GM10266 (cell line): ENCODE measurements around the gene UBE3C.

Experiments
- DNase-seq: peaks from one replicate; pipeline ENCODE4 v3.0.0; 2012; ENCODE audit errors: extremely low spot score
- TF ChIP-seq, protein P1 (sequence below): IDR thresholded peaks from 2 replicates; pipeline ENCODE4 v1.5.1; 2012; ENCODE audit warnings: mild to moderate bottlenecking, low read depth; ENCODE audit not compliant: control insufficient read depth, insufficient read depth; ENCODE audit errors: missing control alignments

The UBE3C gene

DNA sequence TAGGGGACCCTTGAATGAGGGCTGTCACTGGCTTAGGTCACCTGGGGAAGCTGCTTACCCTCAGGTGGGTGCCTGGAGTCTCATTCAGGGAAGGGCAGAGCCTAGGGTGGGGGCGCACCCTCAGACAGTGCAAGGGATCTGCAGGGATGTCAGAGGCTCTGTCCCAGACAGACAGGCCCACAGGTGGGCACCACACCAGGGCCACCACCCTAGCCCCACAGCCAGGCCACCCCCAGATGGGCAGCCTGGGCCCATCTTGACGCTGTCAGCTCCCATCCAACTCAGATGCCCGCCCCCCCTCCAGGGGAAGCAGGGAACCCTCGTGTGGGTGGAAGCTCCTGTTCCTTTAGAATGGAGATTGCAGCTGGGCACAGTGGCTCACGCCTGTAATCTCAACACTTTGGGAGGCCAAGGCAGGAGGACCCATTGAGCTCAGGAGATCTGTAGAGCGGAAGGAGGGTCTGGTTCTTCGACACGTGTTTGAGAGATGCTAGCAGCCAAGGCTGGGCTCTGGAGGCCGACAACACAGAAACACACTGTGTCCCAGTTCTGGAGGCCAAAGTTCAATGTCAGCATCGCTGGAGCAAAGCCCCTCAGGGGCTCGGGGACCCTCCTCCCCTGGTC is 139.6 kb downstream of the UBE3C start:
- TF ChIP-seq, protein P1, sequence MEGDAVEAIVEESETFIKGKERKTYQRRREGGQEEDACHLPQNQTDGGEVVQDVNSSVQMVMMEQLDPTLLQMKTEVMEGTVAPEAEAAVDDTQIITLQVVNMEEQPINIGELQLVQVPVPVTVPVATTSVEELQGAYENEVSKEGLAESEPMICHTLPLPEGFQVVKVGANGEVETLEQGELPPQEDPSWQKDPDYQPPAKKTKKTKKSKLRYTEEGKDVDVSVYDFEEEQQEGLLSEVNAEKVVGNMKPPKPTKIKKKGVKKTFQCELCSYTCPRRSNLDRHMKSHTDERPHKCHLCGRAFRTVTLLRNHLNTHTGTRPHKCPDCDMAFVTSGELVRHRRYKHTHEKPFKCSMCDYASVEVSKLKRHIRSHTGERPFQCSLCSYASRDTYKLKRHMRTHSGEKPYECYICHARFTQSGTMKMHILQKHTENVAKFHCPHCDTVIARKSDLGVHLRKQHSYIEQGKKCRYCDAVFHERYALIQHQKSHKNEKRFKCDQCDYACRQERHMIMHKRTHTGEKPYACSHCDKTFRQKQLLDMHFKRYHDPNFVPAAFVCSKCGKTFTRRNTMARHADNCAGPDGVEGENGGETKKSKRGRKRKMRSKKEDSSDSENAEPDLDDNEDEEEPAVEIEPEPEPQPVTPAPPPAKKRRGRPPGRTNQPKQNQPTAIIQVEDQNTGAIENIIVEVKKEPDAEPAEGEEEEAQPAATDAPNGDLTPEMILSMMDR = no peak
- no peak for DNase-seq

DNA sequence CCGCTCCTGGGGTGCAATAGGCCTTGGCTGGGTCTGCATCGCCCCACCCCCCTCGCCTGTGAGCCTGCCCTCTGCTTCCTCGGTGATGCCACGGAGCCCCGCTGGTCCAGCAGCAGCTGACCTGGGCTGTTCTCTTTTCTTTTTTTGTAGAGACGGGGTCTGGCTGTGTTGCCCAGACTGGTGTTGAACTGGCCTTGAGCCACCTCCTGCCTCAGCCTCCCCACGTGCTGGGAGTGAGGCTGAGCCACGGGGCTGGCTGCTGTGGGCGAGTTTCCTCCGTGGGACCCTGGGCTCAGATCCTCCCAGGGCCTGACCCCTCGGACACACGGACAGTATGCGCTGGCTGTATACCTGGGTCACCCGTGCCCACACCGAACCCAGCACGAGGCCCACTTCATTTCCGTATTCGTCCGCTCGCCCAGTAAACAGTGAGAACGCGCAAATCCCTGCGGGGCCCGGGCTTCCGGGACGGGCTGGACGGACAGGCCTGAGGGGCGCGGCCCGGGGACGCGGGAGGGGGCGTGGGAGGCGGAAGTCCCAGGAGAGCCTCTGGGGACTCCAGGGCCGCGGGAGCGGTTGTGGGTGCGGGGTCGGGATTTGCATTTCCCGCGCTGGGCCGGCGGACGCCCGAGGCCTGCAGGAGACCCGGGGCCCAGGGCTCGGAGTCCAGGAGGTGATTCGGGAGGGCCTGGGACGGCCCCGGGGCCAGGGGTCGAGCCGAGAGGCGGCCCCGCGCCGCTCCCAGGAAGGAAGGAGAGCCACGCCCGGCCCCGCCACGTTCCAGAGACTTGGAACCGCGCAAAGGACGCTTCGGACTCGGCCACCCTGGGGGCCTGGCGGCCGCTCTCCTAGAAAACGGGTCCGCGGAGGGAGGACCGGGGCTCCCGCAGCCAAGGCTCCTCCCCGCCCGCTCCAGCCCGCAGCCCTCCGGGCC is 140.3 kb downstream of the UBE3C start:
- TF ChIP-seq, protein P1 = no peak
- peak; percentile 74 for DNase-seq

DNA sequence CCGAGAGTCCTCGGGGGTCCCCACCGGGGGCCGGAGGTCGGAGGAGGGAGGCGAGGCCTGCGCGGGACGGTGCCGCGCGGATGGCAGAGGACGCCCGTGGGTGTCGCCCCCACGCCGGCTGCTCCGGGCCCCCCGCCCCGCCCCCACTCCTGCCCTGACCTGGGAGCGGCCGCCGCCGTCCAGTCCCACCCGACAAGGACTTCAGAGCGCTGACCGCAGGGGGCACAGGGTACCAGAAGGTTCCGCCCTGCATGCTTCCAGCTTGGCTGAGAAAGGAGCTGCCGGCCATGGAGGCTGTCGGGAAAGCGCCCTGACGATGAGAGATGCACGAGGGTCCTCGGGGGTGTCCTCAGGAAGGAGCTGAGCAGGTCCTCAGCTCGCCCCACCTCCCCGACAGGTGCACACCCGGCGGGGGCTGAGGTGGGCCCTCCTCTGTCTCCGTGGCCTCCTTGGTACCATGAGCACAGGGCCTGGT is 141.1 kb downstream of the UBE3C start:
- DNase-seq = peak; percentile 34
- TF ChIP-seq, protein P1 = no peak

GRCh38 chr7:157280216-157280841 is 141.6 kb downstream of the UBE3C start:
- TF ChIP-seq, protein P1 = no peak
- peak; percentile 37 for DNase-seq

GRCh38 chr7:157281221-157281998 is 142.7 kb downstream of the UBE3C start:
- DNase-seq = peak; percentile 30
- TF ChIP-seq, protein P1 = no peak

- TF ChIP-seq, protein P1 = no peak
- DNase-seq = peak; percentile 12
Observed at GRCh38 chr7:157282141-157282801, 143.5 kb downstream of the UBE3C start.
